WTC11 (cell line): ENCODE results near the gene GPR85.
"Not testable (repeated sequence)": the region's sequence is repeated elsewhere in the genome, so short reads cannot be mapped to it uniquely, and the experiment has no call there.

Source experiments
- JUN ChIP-seq: sonication (generic); formaldehyde crosslinking; IDR thresholded peaks from 2 replicates; pipeline ENCODE4 v1.8.0; 2023; ENCODE audit warnings: mild to moderate bottlenecking, missing genetic modification reagents
- TF ChIP-seq, protein P1 (sequence below): sonication (generic); formaldehyde crosslinking; conservative IDR thresholded peaks from 2 replicates; pipeline ENCODE4 v1.8.1; 2023; ENCODE audit warnings: mild to moderate bottlenecking, low read depth, missing genetic modification reagents, moderate library complexity
- TF ChIP-seq, protein P2 (sequence below): sonication (generic); formaldehyde crosslinking; IDR thresholded peaks from 2 replicates; pipeline ENCODE4 v1.8.1; 2023; ENCODE audit warnings: mild to moderate bottlenecking, missing genetic modification reagents, moderate library complexity

DNA sequence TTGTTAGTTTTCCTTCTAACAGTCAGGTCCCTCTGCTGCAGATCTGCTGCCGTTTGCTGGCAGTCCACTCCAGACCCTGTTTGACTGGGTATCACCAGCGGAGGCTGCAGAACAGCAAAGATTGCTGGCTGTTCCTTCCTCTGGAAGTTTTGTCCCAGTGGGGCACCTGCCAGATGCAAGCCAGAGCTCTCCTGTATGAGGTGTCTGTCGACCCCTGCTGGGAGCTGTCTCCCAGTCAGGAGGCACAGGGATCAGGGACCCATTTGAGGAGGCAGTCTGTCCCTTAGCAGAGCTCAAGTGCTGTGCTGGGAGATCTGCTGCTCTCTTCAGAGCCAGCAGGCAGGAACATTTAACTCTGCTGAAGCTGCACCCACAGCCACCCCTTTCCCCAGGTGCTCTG lies 32.4 kb downstream of the GPR85 start:
- TF ChIP-seq, protein P1, sequence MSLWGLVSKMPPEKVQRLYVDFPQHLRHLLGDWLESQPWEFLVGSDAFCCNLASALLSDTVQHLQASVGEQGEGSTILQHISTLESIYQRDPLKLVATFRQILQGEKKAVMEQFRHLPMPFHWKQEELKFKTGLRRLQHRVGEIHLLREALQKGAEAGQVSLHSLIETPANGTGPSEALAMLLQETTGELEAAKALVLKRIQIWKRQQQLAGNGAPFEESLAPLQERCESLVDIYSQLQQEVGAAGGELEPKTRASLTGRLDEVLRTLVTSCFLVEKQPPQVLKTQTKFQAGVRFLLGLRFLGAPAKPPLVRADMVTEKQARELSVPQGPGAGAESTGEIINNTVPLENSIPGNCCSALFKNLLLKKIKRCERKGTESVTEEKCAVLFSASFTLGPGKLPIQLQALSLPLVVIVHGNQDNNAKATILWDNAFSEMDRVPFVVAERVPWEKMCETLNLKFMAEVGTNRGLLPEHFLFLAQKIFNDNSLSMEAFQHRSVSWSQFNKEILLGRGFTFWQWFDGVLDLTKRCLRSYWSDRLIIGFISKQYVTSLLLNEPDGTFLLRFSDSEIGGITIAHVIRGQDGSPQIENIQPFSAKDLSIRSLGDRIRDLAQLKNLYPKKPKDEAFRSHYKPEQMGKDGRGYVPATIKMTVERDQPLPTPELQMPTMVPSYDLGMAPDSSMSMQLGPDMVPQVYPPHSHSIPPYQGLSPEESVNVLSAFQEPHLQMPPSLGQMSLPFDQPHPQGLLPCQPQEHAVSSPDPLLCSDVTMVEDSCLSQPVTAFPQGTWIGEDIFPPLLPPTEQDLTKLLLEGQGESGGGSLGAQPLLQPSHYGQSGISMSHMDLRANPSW (CRISPR knock-in tag) = not testable (repeated sequence)
- TF ChIP-seq JUN (CRISPR knock-in tag) = not testable (repeated sequence)
- TF ChIP-seq, protein P2, sequence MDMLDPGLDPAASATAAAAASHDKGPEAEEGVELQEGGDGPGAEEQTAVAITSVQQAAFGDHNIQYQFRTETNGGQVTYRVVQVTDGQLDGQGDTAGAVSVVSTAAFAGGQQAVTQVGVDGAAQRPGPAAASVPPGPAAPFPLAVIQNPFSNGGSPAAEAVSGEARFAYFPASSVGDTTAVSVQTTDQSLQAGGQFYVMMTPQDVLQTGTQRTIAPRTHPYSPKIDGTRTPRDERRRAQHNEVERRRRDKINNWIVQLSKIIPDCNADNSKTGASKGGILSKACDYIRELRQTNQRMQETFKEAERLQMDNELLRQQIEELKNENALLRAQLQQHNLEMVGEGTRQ (CRISPR knock-in tag) = not testable (repeated sequence)
